Vagina (tissue), 2 donors: ENCODE data around the gene SLC6A6. TPM values are rescaled to one million over a fixed set of nuclear protein-coding genes. Genes with fewer than 3 reads are reported as not detected.

Source experiments
- DNase-seq, 2 donors: peaks; one replicate each; pipeline ENCODE4 v3.0.0-alpha.2; 2017; ENCODE audit errors: extremely low spot score in 2 of 2
- H3K27ac ChIP-seq: fragments of 200-600 bp; sonication (generic); one replicate; pipeline ENCODE4 v1.5.1; 2019
- H3K27me3 ChIP-seq: fragments of 200-600 bp; sonication (generic); one replicate; pipeline ENCODE4 v1.5.1; 2019
- H3K36me3 ChIP-seq, 2 donors: fragments of 200-600 bp; sonication (generic); one replicate each; pipeline ENCODE4 v1.5.1; 2017 to 2019
- H3K4me1 ChIP-seq: fragments of 200-600 bp; sonication (generic); one replicate; pipeline ENCODE4 v1.5.1; 2019
- H3K4me3 ChIP-seq, 2 donors: fragments of 200-600 bp; sonication (generic); 1 replicate in 1 of 2; 2 replicates in 1 of 2; pipeline ENCODE4 v1.5.1; 2016 to 2019
- H3K9me3 ChIP-seq: fragments of 200-600 bp; sonication (generic); one replicate; pipeline ENCODE4 v1.5.1; 2019
- POLR2A ChIP-seq, 2 donors: fragments of 450-650 bp; IDR thresholded peaks; one replicate each; pipeline ENCODE4 v1.6.1; 2017; ENCODE audit warnings: antibody characterized with exemption in 2 of 2, mild to moderate bottlenecking in 2 of 2, moderate library complexity in 2 of 2
- POLR2AphosphoS5 ChIP-seq, 2 donors: sonication (generic); formaldehyde crosslinking; IDR thresholded peaks; one replicate each; pipeline ENCODE4 v1.9.0; 2017; ENCODE audit warnings: antibody characterized with exemption in 2 of 2, mild to moderate bottlenecking in 2 of 2, low read depth in 1 of 2; ENCODE audit not compliant: insufficient read depth in 1 of 2
- intact Hi-C: fragments of 100-400 bp; cut with DNase I; formaldehyde crosslinking; loops from one replicate; pipeline ENCODE4 v1.15.1; 2023
- total RNA-seq: library from RNA; depleted of rRNA; stranded (reverse); fragments of >200 nt; gene quantifications from one replicate; pipeline ENCODE4 v1.2.3, GENCODE V29; 2016
- TF ChIP-seq, protein P1 (sequence below), 3 experiments: fragments of 450-650 bp in 2 of 3; fragments of 200-600 bp in 1 of 3; sonication (generic) in 1 of 3; IDR thresholded peaks; one replicate each; pipeline ENCODE4 v1.5.1; 2017 to 2019; ENCODE audit warnings: antibody characterized with exemption in 3 of 3, mild to moderate bottlenecking in 2 of 3, moderate library complexity in 2 of 3

The SLC6A6 gene
- total RNA-seq, 1 donor from 2014 or later: 30.7 TPM

DNA sequence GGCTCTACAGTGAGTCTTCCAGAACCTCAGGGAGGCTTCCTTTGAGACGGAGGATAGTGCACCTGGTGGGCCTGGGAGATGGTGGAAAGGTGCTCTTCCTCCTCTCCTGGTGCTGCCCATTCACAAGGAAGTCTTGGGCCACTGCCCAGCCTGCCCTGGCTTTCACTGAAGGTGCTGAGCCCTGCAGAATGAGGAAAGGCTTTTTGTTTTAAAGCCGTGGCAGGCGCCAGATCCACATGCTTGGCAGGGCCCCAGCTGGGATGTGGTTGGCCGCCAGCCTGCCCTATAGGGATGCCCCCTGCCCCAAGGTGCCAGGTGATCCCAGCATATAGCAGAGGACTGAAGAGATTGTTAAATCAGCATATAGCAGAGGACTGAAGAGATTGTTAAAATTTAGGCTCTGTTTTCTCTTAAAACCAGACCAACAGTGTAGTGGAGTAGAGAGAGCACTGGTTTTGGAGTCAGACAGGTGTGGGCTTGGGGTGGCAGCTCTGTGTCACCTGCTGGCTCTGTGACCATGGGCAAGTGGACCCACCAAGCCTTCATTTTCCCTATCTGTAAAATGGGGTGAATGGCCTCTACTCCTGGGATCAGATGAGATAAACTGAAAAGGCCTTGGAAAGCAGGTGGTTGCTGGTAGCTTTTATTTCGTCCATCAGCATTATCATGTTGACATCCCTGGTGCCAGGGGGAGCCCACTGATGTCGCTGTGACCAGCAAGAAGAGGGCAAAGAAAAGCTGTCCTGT is 53.3 kb downstream of the SLC6A6 start:
- Histone ChIP-seq H3K27ac (no peak overlapping the region), H3K27me3 (no peaks in the 10 kb centered on the region), H3K4me1 (peaks cover 45% of the 10 kb centered on the region), H3K9me3 (no peaks in the 10 kb centered on the region), H3K36me3 (no peaks in the 10 kb centered on the region), H3K4me3 (no peak overlapping the region)
- DNase-seq: no peak
- TF ChIP-seq, protein P1, sequence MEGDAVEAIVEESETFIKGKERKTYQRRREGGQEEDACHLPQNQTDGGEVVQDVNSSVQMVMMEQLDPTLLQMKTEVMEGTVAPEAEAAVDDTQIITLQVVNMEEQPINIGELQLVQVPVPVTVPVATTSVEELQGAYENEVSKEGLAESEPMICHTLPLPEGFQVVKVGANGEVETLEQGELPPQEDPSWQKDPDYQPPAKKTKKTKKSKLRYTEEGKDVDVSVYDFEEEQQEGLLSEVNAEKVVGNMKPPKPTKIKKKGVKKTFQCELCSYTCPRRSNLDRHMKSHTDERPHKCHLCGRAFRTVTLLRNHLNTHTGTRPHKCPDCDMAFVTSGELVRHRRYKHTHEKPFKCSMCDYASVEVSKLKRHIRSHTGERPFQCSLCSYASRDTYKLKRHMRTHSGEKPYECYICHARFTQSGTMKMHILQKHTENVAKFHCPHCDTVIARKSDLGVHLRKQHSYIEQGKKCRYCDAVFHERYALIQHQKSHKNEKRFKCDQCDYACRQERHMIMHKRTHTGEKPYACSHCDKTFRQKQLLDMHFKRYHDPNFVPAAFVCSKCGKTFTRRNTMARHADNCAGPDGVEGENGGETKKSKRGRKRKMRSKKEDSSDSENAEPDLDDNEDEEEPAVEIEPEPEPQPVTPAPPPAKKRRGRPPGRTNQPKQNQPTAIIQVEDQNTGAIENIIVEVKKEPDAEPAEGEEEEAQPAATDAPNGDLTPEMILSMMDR (IDR thresholded peaks at IDR 0.05): no peak
- TF ChIP-seq POLR2AphosphoS5 (IDR thresholded peaks at IDR 0.05; ENCODE audit: insufficient read depth in 1 of 2, low read depth in 1 of 2): no peak
- intact Hi-C loops: no loop called here

DNA sequence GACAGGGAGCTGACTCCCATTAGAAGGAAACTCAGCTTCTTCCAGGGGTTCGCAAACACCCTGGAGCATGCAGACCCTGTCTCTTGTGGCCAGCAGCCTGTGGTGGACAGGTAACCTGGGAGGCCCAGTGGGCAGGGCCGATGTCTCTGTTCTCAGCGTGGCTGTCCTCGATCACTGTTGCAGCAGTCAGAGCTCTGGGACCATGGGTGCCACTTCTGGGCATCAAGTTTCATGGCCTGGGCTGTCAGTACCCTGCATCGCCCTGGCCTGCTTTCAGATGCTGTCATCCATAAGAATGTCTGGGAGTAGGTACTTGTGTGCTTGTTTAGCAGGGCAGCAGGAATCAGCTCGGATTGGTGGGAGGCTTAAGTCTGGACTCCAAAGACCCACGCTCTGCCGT is 54.4 kb downstream of the SLC6A6 start:
- Histone ChIP-seq H3K4me3 (no peak overlapping the region), H3K27me3 (no peaks in the 10 kb centered on the region), H3K4me1 (peaks cover 49% of the 10 kb centered on the region), H3K9me3 (no peaks in the 10 kb centered on the region), H3K27ac (no peak overlapping the region), H3K36me3 (no peaks in the 10 kb centered on the region)
- TF ChIP-seq POLR2A (IDR thresholded peaks at IDR 0.05) (no peak), POLR2AphosphoS5 (IDR thresholded peaks at IDR 0.05; ENCODE audit: insufficient read depth in 1 of 2, low read depth in 1 of 2) (no peak)
- TF ChIP-seq, protein P1 (IDR thresholded peaks at IDR 0.05): no peak
- intact Hi-C loops: no loop called here
- DNase-seq: no peak

DNA sequence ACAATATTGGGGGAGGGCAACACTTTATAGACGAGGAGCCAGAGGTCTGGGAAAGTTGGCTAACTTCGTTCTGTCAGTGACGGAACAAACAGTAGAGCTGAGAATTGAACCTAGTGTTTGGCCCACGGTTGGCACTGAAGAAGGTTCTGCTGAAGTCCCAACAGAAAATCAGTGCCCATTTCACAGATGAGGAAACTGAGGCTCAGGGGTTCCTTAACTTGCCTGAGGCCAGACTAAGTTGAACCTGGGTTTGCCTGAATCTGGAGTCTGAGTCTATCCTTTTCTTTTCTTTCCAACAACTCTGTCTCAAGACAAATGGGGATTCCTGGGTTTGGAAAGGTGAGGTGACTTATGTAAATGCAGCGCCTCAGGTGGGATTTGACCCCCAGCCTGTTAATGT is 55.1 kb downstream of the SLC6A6 start:
- H3K9me3 ChIP-seq: no peaks in the 10 kb centered on the region
- H3K4me3 ChIP-seq: no peak overlapping the region
- H3K27me3 ChIP-seq: no peaks in the 10 kb centered on the region
- no peak overlapping the region for H3K27ac ChIP-seq
- no peaks in the 10 kb centered on the region for H3K36me3 ChIP-seq
- TF ChIP-seq, protein P1 (IDR thresholded peaks at IDR 0.05): no peak
- no peak for TF ChIP-seq POLR2AphosphoS5 (IDR thresholded peaks at IDR 0.05; ENCODE audit: insufficient read depth in 1 of 2, low read depth in 1 of 2)
- no peak for TF ChIP-seq POLR2A (IDR thresholded peaks at IDR 0.05)
- intact Hi-C loops: no loop called here
- peaks cover 45% of the 10 kb centered on the region for H3K4me1 ChIP-seq
- no peak for DNase-seq

DNA sequence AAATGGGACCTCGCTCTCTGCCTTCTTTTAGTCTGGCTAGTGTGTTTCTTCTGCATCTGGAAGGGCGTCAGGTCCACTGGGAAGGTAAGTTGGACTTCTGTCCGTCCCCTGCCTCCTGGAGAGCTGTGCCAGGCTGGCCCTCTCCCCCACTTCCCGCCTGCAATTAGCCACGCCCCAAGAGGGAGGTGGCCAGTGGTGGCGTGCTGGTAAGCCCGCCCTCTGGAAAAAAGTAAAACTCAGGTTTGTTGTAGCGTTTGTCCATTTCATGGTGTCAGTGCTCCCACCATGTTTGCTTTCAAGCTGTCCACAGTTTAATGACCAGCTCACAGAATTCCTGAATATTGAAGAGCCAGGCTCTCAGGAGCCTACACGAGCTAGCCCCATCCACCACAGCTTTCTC is 55.6 kb downstream of the SLC6A6 start:
- intact Hi-C loops: no loop called here
- Histone ChIP-seq H3K27me3 (no peaks in the 10 kb centered on the region), H3K9me3 (no peaks in the 10 kb centered on the region), H3K36me3 (no peaks in the 10 kb centered on the region), H3K4me1 (peaks cover 42% of the 10 kb centered on the region), H3K4me3 (no peak overlapping the region), H3K27ac (no peak overlapping the region)
- DNase-seq: no peak
- TF ChIP-seq, protein P1 (IDR thresholded peaks at IDR 0.05): no peak
- TF ChIP-seq POLR2AphosphoS5 (IDR thresholded peaks at IDR 0.05; ENCODE audit: insufficient read depth in 1 of 2, low read depth in 1 of 2) (no peak), POLR2A (IDR thresholded peaks at IDR 0.05) (no peak)
